H1 (cell line): ENCODE results near the gene RASGRF1.

Experiments
- EP300 ChIP-seq, 2 experiments: IDR thresholded peaks; 1 replicate in 1 of 2; 2 replicates in 1 of 2; pipeline ENCODE4 v1.6.1; 2011 to 2012; ENCODE audit warnings: low read depth in 2 of 2, low read length in 2 of 2, mild to moderate bottlenecking in 2 of 2, borderline replicate concordance in 1 of 2, inconsistent platforms in 1 of 2, moderate library complexity in 1 of 2
- EZH2 ChIP-seq: fragments of 200-600 bp; sonication (generic); IDR thresholded peaks from 2 replicates; pipeline ENCODE4 v1.7.1; 2012; ENCODE audit warnings: low read depth, mild to moderate bottlenecking, moderate library complexity, low read length, inconsistent platforms; ENCODE audit not compliant: severe bottlenecking
- POLR2A ChIP-seq, 2 experiments: IDR thresholded peaks; 1 replicate in 1 of 2; 2 replicates in 1 of 2; pipeline ENCODE4 v1.6.1; 2011; ENCODE audit warnings: low read depth in 2 of 2, low read length in 2 of 2, mild to moderate bottlenecking in 2 of 2; ENCODE audit errors: control extremely low read depth in 1 of 2
- RAD21 ChIP-seq, 2 experiments: IDR thresholded peaks in 1 of 2; conservative IDR thresholded peaks in 1 of 2; 2 replicates each; pipeline ENCODE4 v1.6.1; 2011; ENCODE audit warnings: low read depth in 2 of 2, low read length in 2 of 2, improper control_type of control experiment in 1 of 2, inconsistent platforms in 1 of 2, mild to moderate bottlenecking in 1 of 2, moderate library complexity in 1 of 2
- TEAD4 ChIP-seq: IDR thresholded peaks from 2 replicates; pipeline ENCODE4 v1.6.1; 2012; ENCODE audit warnings: low read depth, low read length, inconsistent platforms, mixed read lengths
- TF ChIP-seq, protein P1 (sequence below), 3 experiments: IDR thresholded peaks; 1 replicate in 2 of 3; 2 replicates in 1 of 3; pipeline versions ENCODE4 v1.5.1 to v1.6.1; 2011; ENCODE audit warnings: low read length in 3 of 3, mild to moderate bottlenecking in 3 of 3, inconsistent platforms in 2 of 3, low read depth in 1 of 3, moderate library complexity in 1 of 3; ENCODE audit not compliant: insufficient read depth in 1 of 3; ENCODE audit errors: control extremely low read depth in 1 of 3

DNA sequence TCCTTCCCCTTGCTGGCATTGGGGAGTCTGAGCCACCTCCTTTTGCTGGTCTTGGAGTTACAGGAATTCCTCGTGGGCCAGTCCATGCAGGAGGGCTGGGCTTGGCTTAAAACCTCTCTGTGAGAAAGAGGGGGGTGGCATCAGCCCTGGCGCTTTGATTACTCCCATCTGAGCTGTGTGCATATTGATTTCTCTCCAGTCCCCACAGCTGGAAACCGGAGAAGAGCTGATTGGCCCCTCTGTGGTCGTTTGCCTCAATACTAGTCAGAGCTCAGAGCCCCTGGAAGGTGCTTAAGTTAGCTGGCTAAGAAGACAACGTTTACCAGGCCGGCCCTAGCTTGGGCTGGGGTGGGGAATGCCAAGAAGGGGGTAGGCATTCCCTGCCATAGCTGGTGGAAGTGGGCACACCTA is 4.0 kb upstream of the RASGRF1 start:
- TF ChIP-seq EZH2 (no peak), TEAD4 (no peak), EP300 (IDR thresholded peaks at IDR 0.05; ENCODE audit: borderline replicate concordance in 1 of 2, low read depth in 2 of 2, low read length in 2 of 2) (no peak), RAD21 (IDR thresholded peaks at IDR 0.05 in 1 of 2, conservative IDR thresholded peaks at IDR 0.05 in 1 of 2; ENCODE audit: low read depth in 2 of 2, low read length in 2 of 2) (no peak), POLR2A (IDR thresholded peaks at IDR 0.05; ENCODE audit: control extremely low read depth in 1 of 2, low read depth in 2 of 2, low read length in 2 of 2) (no peak)
- TF ChIP-seq, protein P1, sequence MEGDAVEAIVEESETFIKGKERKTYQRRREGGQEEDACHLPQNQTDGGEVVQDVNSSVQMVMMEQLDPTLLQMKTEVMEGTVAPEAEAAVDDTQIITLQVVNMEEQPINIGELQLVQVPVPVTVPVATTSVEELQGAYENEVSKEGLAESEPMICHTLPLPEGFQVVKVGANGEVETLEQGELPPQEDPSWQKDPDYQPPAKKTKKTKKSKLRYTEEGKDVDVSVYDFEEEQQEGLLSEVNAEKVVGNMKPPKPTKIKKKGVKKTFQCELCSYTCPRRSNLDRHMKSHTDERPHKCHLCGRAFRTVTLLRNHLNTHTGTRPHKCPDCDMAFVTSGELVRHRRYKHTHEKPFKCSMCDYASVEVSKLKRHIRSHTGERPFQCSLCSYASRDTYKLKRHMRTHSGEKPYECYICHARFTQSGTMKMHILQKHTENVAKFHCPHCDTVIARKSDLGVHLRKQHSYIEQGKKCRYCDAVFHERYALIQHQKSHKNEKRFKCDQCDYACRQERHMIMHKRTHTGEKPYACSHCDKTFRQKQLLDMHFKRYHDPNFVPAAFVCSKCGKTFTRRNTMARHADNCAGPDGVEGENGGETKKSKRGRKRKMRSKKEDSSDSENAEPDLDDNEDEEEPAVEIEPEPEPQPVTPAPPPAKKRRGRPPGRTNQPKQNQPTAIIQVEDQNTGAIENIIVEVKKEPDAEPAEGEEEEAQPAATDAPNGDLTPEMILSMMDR (IDR thresholded peaks at IDR 0.05; ENCODE audit: control extremely low read depth in 1 of 3, insufficient read depth in 1 of 3, low read depth in 1 of 3, low read length in 3 of 3) = no peak
